ES-I3 (cell line): Measurements from ENCODE around the gene GALNTL6.
"Not testable (repeated sequence)": the region's sequence is repeated elsewhere in the genome, so short reads cannot be mapped to it uniquely, and the experiment has no call there.

Source experiments
- H3K36me3 ChIP-seq: 2 replicates; pipeline ENCODE4 v1.6.1; 2013; ENCODE audit warnings: mild to moderate bottlenecking, low read length, control low read depth, moderate library complexity; ENCODE audit not compliant: insufficient read depth
- H3K4me1 ChIP-seq: 2 replicates; pipeline ENCODE4 v1.6.1; 2013; ENCODE audit warnings: mild to moderate bottlenecking, control low read depth, low read length; ENCODE audit not compliant: insufficient read depth
- H3K9ac ChIP-seq: 2 replicates; pipeline ENCODE4 v1.6.1; 2013; ENCODE audit warnings: low read depth, mild to moderate bottlenecking, low read length, moderate library complexity
- H3K9me3 ChIP-seq: 2 replicates; pipeline ENCODE4 v1.6.1; 2013; ENCODE audit warnings: mild to moderate bottlenecking, low read length, moderate library complexity; ENCODE audit not compliant: control insufficient read depth, insufficient read depth

Gene GALNTL6

GRCh38 chr4:172977491-172978041 lies 1164.4 kb downstream of the GALNTL6 start:
- not testable (repeated sequence) for H3K4me1 ChIP-seq, H3K9ac ChIP-seq, H3K9me3 ChIP-seq, H3K36me3 ChIP-seq

- no peaks in the 10 kb centered on the region for H3K36me3 ChIP-seq
- peaks cover 1% of the 10 kb centered on the region; the same call in 1 of the 2 replicates for H3K4me1 ChIP-seq
- H3K9ac ChIP-seq: no peak overlapping the region
- no peaks in the 10 kb centered on the region for H3K9me3 ChIP-seq
Observed at GRCh38 chr4:172978848-172979247, 1165.6 kb downstream of the GALNTL6 start.

- H3K9me3 ChIP-seq: no peaks in the 10 kb centered on the region
- H3K4me1 ChIP-seq: peaks cover 4% of the 10 kb centered on the region; the same call in 1 of the 2 replicates
- no peak overlapping the region for H3K9ac ChIP-seq
- H3K36me3 ChIP-seq: no peaks in the 10 kb centered on the region
Observed at GRCh38 chr4:172979332-172979731, 1166.1 kb downstream of the GALNTL6 start.

DNA sequence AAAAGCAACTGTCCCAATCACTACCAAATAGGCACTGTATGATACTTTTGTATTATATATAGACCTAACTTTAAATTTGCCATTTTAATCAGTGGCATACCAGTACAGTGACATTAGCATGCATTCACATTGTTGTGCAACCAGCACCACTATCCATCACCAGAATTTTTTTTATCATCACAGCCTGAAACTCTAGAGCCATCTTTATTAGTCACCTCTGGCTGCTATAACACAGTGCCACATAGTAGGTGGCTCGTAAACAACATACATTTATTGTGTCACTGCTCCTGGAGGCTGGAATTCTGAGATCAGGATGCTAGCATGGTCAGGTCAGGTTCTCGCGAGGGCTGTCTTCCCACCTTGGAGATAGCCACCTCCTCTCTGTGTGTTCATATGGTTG lies 1167.0 kb downstream of the GALNTL6 start:
- H3K9ac ChIP-seq: no peak overlapping the region
- peaks cover 4% of the 10 kb centered on the region; the same call in 1 of the 2 replicates for H3K4me1 ChIP-seq
- no peaks in the 10 kb centered on the region for H3K36me3 ChIP-seq
- no peaks in the 10 kb centered on the region for H3K9me3 ChIP-seq

DNA sequence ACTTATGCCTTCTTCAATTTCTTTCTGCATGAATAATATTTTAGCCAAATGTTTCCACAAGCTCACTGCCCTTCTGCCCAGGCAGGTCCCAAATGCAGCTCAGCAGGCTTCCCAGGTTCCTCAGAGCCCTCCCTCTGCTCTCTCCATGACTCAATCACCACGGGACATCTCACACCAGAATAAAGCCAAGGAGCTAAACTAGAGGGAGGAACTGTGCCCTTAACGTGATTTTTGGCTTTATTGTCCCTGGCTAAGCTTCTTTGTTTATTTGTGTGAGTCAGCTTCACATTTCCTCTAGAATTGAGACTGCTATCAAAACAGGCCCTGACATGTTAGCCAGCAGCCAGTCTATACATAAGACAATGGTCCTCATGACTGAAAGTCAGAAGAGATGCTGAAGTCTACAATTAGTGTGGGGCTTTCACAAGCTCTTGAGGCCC lies 1169.0 kb downstream of the GALNTL6 start:
- no peak overlapping the region for H3K9ac ChIP-seq
- no peaks in the 10 kb centered on the region for H3K9me3 ChIP-seq
- no peaks in the 10 kb centered on the region for H3K36me3 ChIP-seq
- H3K4me1 ChIP-seq: peaks cover 17% of the 10 kb centered on the region

- Histone ChIP-seq H3K9me3 (no peaks in the 10 kb centered on the region), H3K36me3 (no peaks in the 10 kb centered on the region), H3K4me1 (peaks cover 17% of the 10 kb centered on the region), H3K9ac (no peak overlapping the region)
Observed at GRCh38 chr4:172983014-172983413, 1169.8 kb downstream of the GALNTL6 start.

DNA sequence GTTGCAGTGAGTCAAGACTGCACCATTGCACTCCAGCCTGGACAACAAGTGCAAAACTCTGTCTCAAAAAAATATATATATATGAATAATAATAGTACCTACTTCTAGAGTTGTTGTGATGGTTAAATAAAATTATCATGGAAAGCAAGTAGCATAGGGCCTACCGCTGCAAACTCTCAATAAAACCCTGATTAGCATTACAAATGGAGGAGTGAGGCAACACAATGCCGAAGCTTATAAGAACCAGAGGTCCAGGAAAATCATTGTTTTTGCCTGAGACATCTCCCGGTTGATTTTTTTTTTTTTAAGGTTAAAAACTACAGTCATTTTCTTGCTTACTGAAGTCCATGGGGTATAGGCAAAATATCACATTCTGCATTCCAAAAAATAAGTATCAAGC lies 1170.4 kb downstream of the GALNTL6 start:
- Histone ChIP-seq H3K4me1 (peaks cover 17% of the 10 kb centered on the region), H3K9me3 (0 out of 2 replicates have a peak, but pooled peaks cover 3% of the 10 kb centered on the region), H3K36me3 (no peaks in the 10 kb centered on the region), H3K9ac (no peak overlapping the region)

- no peak overlapping the region for H3K9ac ChIP-seq
- H3K4me1 ChIP-seq: peaks cover 17% of the 10 kb centered on the region
- H3K36me3 ChIP-seq: no peaks in the 10 kb centered on the region
- peaks cover 8% of the 10 kb centered on the region; the same call in 1 of the 2 replicates for H3K9me3 ChIP-seq
Observed at GRCh38 chr4:172985552-172985951, 1172.3 kb downstream of the GALNTL6 start.

DNA sequence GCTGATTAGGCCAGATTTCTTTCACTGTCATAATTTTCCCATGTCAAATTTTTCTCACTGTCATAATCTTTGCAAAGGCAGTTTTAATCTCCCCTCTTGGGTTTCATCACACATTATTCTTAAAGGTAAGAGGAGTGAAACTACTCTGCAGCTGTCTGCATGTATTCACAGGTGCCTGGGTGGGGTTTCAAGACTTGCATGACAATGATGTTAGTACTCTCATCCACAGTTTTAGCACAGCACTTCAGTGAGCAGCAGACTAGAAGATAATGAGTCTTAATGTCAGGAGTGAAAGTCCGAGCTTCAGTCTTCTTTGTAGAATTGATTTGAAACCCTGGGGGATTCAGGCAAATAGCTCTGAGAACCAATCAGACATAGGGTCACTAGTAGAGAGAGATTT lies 1172.9 kb downstream of the GALNTL6 start:
- Histone ChIP-seq H3K36me3 (no peaks in the 10 kb centered on the region), H3K4me1 (peaks cover 17% of the 10 kb centered on the region), H3K9me3 (peaks cover 8% of the 10 kb centered on the region; the same call in 1 of the 2 replicates), H3K9ac (no peak overlapping the region)

DNA sequence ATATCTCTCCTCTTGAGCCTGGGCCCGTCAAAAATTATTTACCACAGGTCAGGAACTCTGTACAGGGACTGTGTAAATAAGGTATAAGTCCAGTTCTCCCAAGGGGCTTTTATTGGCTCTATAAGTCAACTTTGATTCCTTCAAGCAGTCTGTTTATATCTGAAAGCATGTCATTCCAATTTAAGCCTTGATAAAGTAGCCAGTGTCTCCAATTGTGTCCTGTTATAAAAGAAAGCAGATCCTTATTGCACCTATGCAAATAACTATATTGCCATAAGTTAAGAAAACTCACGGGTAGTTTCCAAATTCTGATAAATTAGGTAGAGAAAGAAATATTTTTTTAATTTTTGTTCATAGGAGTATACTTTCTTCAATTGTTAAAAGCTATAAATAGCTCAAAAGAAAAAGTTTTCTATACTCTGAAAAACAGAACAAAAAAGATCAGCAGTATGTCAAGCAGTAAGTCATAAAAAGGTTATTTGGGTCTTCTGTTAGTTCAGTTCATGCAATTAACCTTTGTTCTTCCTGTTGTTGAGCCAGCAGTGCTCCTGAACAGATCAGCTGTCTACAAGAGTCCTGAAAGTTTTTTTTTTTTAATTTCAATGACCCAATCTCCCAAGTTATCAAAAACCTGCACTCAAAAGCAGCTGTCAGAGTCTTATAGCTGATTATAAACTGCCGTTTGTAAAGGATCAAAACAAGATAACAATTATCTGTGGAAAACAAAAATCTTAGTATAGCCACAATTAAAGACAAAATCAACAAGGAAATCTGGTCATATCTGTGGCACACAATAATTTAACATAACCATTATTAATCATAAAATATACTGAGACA lies 1177.0 kb downstream of the GALNTL6 start:
- Histone ChIP-seq H3K4me1 (peaks cover 13% of the 10 kb centered on the region), H3K9ac (no peak overlapping the region), H3K36me3 (no peaks in the 10 kb centered on the region), H3K9me3 (peaks cover 8% of the 10 kb centered on the region; the same call in 1 of the 2 replicates)

DNA sequence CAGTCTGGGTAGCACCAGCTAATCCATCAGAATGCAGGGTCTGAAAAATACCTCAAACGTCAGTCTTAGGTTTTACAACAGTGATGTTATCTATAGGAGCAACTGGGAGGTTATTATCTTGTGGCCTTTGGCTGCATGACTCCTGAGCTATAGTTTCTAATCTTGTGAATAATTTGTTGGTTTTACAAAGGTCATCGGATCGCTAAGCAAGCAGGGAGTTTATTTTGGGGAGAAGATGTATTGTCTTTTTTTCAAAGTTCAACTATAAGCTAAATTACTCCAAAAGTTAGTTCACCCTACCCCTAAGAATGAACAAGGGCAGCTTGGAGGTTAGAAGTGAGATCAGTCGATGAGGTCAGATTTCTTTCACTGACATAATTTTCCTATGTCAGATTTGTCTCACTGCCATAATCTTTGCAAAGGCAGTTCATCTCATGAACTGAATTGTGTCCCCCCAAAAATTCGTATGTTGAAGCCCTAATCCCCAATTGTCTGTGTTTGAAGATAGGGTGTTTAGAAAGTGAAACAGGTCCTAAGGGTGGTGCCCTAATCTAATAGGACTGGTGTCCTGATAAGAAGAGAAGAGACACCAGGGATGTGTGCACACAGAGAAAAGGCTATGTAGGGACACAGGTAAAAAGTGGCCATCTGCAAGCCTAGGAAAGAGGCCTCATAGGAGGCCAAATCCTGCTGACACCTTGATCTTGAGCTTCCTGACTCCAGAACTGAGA lies 1179.6 kb downstream of the GALNTL6 start:
- Histone ChIP-seq H3K36me3 (no peaks in the 10 kb centered on the region), H3K9ac (no peak overlapping the region), H3K9me3 (peaks cover 8% of the 10 kb centered on the region; the same call in 1 of the 2 replicates), H3K4me1 (no peaks in the 10 kb centered on the region)

GRCh38 chr4:172995161-172995560 lies 1182.0 kb downstream of the GALNTL6 start:
- Histone ChIP-seq H3K36me3 (no peaks in the 10 kb centered on the region), H3K9ac (no peak overlapping the region), H3K4me1 (no peaks in the 10 kb centered on the region), H3K9me3 (no peaks in the 10 kb centered on the region)

GRCh38 chr4:172995704-172996103 lies 1182.5 kb downstream of the GALNTL6 start:
- no peaks in the 10 kb centered on the region for H3K36me3 ChIP-seq
- no peaks in the 10 kb centered on the region for H3K4me1 ChIP-seq
- H3K9me3 ChIP-seq: no peaks in the 10 kb centered on the region
- no peak overlapping the region for H3K9ac ChIP-seq

DNA sequence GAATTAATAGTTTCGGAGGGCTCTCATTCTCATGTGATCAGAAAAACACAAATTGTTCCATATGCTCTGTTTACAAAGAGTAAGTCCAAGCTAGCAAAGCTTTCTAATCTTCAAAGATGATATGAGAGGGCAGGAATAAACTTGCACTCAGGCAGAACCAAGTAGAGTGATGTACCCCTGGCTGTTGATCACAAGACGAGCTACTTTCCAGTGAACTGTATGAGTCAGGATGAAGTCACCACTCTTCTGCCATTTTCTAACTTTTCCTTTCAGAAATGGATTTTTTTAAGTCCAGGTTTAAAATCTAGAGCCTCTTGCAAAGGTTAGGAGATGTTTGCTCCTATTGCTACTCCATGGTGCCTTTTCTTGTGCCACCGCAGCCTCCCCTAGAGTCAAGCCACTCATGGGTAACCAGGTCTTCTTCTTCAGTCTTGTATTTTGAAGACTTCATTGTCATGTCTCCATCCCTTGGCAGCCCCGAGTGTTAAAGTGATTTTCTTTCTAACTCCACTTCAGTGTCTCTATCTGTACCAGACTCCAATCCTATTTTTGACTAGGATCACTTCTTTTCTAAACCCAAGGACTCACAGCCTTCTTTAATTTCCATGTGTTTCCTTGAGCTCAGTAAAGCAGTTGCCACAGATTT lies 1183.5 kb downstream of the GALNTL6 start:
- H3K4me1 ChIP-seq: no peaks in the 10 kb centered on the region
- H3K9ac ChIP-seq: no peak overlapping the region
- H3K36me3 ChIP-seq: no peaks in the 10 kb centered on the region
- no peaks in the 10 kb centered on the region for H3K9me3 ChIP-seq
